ENCODE measurements around the gene USP7.

Gene USP7

DNA sequence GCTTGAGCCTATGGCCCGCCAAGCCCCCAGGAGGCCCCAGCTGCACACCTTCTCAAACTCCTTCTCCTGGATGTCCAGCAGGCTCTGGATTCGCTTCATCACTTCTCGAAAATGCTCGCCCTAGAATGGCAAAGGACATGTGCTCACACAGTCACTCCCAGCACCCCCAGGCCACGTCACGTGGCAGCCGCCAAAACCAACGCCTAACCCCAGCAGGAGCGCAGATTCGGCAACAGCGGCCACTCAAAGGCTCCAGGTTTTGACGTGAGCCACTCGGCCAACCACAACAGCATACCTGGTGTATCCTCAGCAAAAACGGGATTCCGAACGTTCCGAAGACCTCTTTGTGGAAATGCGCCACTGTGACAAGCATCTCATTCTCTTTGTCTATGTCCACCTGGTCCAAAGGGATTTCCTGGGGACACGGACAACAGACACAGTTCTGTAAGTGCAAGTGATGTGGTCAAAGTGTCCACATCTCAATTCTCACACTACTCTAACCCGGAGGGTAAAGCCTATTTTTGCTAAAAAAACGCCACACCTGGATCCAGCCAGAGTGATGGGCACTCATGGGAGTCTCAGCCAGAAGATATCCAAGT, 68.9 kb downstream of the USP7 start:
- no peak for DNase-seq (ENCODE audit: extremely low spot score)
- ChIA-PET CTCF (no interaction called here), POLR2A (no interaction called here)
- TF ChIP-seq PKNOX1 (IDR thresholded peaks at IDR 0.05) (no peak), ARNT (IDR thresholded peaks at IDR 0.05) (no peak), FOXA1 (IDR thresholded peaks at IDR 0.05) (no peak), L3MBTL2 (conservative IDR thresholded peaks at IDR 0.05) (no peak), NFRKB (IDR thresholded peaks at IDR 0.05) (no peak), FOXM1 (IDR thresholded peaks at IDR 0.05; ENCODE audit: borderline replicate concordance) (no peak)

DNA sequence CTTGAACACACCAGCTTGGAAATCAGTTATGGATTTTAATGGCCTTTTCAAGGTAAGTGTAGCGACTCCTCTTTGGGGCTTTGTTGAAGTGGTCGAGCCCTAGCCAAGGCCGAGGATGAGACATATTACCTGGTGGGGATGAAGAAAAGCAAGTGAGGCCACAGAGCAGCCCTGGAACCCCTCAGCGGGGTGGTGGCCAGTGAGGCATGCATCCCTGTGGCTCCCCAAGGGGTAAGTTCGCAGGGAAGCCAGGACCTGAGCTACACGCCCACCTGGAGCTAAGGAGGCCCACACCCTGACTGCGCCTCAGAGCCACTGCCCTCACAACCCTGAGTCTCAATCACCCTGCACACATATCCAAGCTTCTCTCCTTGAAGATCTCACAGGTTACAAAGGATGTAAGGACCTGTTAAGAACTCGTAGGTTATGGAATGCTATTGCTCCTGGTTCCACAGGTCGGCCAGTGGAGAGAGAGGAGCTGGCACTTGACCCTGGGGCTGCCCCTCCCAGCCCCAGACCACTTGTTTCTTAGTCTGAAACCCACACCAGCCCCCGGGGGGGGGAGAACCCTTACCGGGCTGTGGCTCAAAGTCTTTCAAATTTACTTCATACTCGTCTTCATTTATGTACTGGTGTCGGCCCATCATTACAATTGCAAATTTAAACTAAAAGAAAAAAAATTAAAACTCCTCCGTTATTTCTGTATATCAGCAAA, 69.6 kb downstream of the USP7 start:
- no peak for DNase-seq (ENCODE audit: extremely low spot score)
- ChIA-PET CTCF (no interaction called here), POLR2A (no interaction called here)
- TF ChIP-seq BHLHE40 (IDR thresholded peaks at IDR 0.05; ENCODE audit: borderline replicate concordance) (no peak), FOXA1 (IDR thresholded peaks at IDR 0.05) (no peak), CTBP1 (IDR thresholded peaks at IDR 0.05; ENCODE audit: borderline replicate concordance) (no peak), TARDBP (IDR thresholded peaks at IDR 0.05) (no peak), ZNF384 (IDR thresholded peaks at IDR 0.05) (no peak), ELF4 (IDR thresholded peaks at IDR 0.05) (no peak), PKNOX1 (IDR thresholded peaks at IDR 0.05) (no peak), FOXK2 (IDR thresholded peaks at IDR 0.05) (no peak), HDGF (IDR thresholded peaks at IDR 0.05; ENCODE audit: borderline replicate concordance) (no peak), L3MBTL2 (conservative IDR thresholded peaks at IDR 0.05) (no peak), ARNT (IDR thresholded peaks at IDR 0.05) (no peak), NFRKB (IDR thresholded peaks at IDR 0.05) (no peak), SUZ12 (IDR thresholded peaks at IDR 0.05) (no peak), SP1 (IDR thresholded peaks at IDR 0.05) (no peak), LEF1 (IDR thresholded peaks at IDR 0.05; ENCODE audit: borderline replicate concordance) (no peak), FOXM1 (IDR thresholded peaks at IDR 0.05; ENCODE audit: borderline replicate concordance) (no peak)

DNA sequence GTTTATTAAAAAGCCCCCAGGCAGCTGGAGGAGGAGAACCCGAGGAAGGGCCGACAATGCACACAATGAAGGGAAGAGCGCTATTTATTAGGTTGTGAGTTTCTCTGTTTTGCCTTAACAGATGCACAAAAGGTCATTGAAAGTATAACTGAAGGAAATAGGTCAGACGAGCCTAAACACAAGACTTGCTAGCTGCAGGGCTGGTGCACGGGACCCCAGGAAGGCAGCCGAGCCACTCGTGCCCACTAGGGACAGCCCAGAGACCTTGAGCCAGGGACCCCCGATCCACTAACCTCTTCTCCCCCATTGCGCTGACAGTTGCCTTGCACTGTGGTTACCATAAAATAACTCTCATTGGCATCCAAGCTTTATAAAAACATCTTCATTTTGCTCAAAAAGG, 70.3 kb downstream of the USP7 start:
- no peak for DNase-seq (ENCODE audit: extremely low spot score)
- ChIA-PET CTCF (no interaction called here), POLR2A (no interaction called here)
- TF ChIP-seq ELF4 (IDR thresholded peaks at IDR 0.05) (no peak), NFRKB (IDR thresholded peaks at IDR 0.05) (no peak), FOXA1 (IDR thresholded peaks at IDR 0.05) (no peak), FOXM1 (IDR thresholded peaks at IDR 0.05; ENCODE audit: borderline replicate concordance) (no peak), SP1 (IDR thresholded peaks at IDR 0.05) (no peak), FOXK2 (IDR thresholded peaks at IDR 0.05) (no peak), ARNT (IDR thresholded peaks at IDR 0.05) (no peak), ZNF384 (IDR thresholded peaks at IDR 0.05) (no peak), HDGF (IDR thresholded peaks at IDR 0.05; ENCODE audit: borderline replicate concordance) (no peak), BHLHE40 (IDR thresholded peaks at IDR 0.05; ENCODE audit: borderline replicate concordance) (no peak)

GRCh38 chr16:8892101-8892575, 71.6 kb downstream of the USP7 start:
- no peak for DNase-seq (ENCODE audit: extremely low spot score)
- ChIA-PET POLR2A (no interaction called here), CTCF (no interaction called here)
- TF ChIP-seq ELF4 (IDR thresholded peaks at IDR 0.05): no peak
- TF ChIP-seq FOXM1 (IDR thresholded peaks at IDR 0.05; ENCODE audit: borderline replicate concordance): no peak
- no peak for TF ChIP-seq ARNT (IDR thresholded peaks at IDR 0.05)
- no peak for TF ChIP-seq SUZ12 (IDR thresholded peaks at IDR 0.05)
- no peak for TF ChIP-seq BHLHE40 (IDR thresholded peaks at IDR 0.05; ENCODE audit: borderline replicate concordance)
- no peak for TF ChIP-seq NFRKB (IDR thresholded peaks at IDR 0.05)
- no peak for TF ChIP-seq FOXA1 (IDR thresholded peaks at IDR 0.05)
- no peak for TF ChIP-seq PKNOX1 (IDR thresholded peaks at IDR 0.05)

GRCh38 chr16:8890549-8890921, 73.2 kb downstream of the USP7 start:
- ChIA-PET POLR2A (no interaction called here), CTCF (no interaction called here)
- no peak for DNase-seq (ENCODE audit: extremely low spot score)
- TF ChIP-seq LEF1 (IDR thresholded peaks at IDR 0.05; ENCODE audit: borderline replicate concordance): no peak
- no peak for TF ChIP-seq FOXA1 (IDR thresholded peaks at IDR 0.05)
- TF ChIP-seq BHLHE40 (IDR thresholded peaks at IDR 0.05; ENCODE audit: borderline replicate concordance): no peak
- TF ChIP-seq TARDBP (IDR thresholded peaks at IDR 0.05): no peak
- TF ChIP-seq ELF4 (IDR thresholded peaks at IDR 0.05): no peak
- TF ChIP-seq L3MBTL2 (conservative IDR thresholded peaks at IDR 0.05): no peak

DNA sequence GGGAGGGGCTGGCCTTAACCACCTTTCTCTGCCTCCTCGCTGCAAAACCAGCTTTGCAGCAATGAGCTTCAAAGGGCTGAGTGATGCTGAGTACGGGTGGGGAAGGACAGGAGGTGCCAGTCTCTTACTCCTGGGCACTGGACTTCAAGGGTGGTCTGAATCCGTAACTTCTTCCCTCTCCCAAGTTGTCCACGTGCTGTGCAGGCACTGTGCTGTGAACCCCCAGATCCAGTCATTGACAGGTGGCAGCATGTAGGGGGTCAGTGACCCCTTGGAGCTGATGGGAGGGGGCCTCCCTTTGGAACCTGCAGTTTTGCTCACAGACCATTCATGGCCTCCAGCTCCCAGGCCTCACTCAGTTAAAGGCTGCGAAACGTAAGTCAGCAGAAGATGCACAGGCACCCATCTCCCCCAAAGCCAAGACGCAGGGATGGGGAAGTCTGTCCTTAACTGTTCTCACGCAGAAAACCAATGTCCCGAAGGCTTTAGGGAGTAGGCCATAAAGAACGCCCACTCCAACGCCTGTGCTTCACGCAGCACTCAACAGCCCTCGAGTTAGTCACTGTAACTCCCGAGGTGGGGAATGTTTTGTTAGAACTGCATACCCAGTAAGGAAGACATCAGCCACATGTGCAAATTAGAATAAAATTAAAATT, 73.7 kb downstream of the USP7 start:
- ChIA-PET POLR2A (interaction anchor here (1.2 kb wide), 1 partner anchor 272 kb away, joined by 3 read pairs; no protein-coding TSS in a partner anchor), CTCF (interaction anchor here (0.8 kb wide), 1 partner anchor 118 kb away, joined by 3 read pairs; no protein-coding TSS in a partner anchor)
- no peak for DNase-seq (ENCODE audit: extremely low spot score)

More for the DNA sequence above, 73.7 kb downstream of the USP7 start:
- TF ChIP-seq FOXM1 (IDR thresholded peaks at IDR 0.05; ENCODE audit: borderline replicate concordance): no peak
- TF ChIP-seq SP1 (IDR thresholded peaks at IDR 0.05): no peak
- no peak for TF ChIP-seq L3MBTL2 (conservative IDR thresholded peaks at IDR 0.05)
- no peak for TF ChIP-seq TARDBP (IDR thresholded peaks at IDR 0.05)
- no peak for TF ChIP-seq ZNF384 (IDR thresholded peaks at IDR 0.05)
- TF ChIP-seq CTBP1 (IDR thresholded peaks at IDR 0.05; ENCODE audit: borderline replicate concordance): no peak
- TF ChIP-seq FOXK2 (IDR thresholded peaks at IDR 0.05): no peak
- TF ChIP-seq HDGF (IDR thresholded peaks at IDR 0.05; ENCODE audit: borderline replicate concordance): no peak
- TF ChIP-seq PKNOX1 (IDR thresholded peaks at IDR 0.05): no peak
- no peak for TF ChIP-seq ARNT (IDR thresholded peaks at IDR 0.05)
- no peak for TF ChIP-seq ELF4 (IDR thresholded peaks at IDR 0.05)
- no peak for TF ChIP-seq NFRKB (IDR thresholded peaks at IDR 0.05)
- TF ChIP-seq LEF1 (IDR thresholded peaks at IDR 0.05; ENCODE audit: borderline replicate concordance): no peak
- no peak for TF ChIP-seq SUZ12 (IDR thresholded peaks at IDR 0.05)
- no peak for TF ChIP-seq BHLHE40 (IDR thresholded peaks at IDR 0.05; ENCODE audit: borderline replicate concordance)

Data from HEK293T (cell line).